HG03378 (cell line): ENCODE results near the gene WDR41.
"Not testable (repeated sequence)": the region's sequence is repeated elsewhere in the genome, so short reads cannot be mapped to it uniquely, and the experiment has no call there.

Experiments used
- ATAC-seq: cut with Tn5 transposase; IDR thresholded peaks from one replicate; pipeline ENCODE4 v1.9.1; 2021; ENCODE audit warnings: mild to moderate bottlenecking, moderate library complexity; ENCODE audit not compliant: unreplicated experiment

Gene WDR41, protein sequence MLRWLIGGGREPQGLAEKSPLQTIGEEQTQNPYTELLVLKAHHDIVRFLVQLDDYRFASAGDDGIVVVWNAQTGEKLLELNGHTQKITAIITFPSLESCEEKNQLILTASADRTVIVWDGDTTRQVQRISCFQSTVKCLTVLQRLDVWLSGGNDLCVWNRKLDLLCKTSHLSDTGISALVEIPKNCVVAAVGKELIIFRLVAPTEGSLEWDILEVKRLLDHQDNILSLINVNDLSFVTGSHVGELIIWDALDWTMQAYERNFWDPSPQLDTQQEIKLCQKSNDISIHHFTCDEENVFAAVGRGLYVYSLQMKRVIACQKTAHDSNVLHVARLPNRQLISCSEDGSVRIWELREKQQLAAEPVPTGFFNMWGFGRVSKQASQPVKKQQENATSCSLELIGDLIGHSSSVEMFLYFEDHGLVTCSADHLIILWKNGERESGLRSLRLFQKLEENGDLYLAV

GRCh38 chr5:77491783-77492652 is at the start of gene WDR41:
WDR41 (minus strand) TSS chr5:77492316; CDS start chr5:77492220, 96 bp downstream.
- peak; percentile 89 for ATAC-seq

DNA sequence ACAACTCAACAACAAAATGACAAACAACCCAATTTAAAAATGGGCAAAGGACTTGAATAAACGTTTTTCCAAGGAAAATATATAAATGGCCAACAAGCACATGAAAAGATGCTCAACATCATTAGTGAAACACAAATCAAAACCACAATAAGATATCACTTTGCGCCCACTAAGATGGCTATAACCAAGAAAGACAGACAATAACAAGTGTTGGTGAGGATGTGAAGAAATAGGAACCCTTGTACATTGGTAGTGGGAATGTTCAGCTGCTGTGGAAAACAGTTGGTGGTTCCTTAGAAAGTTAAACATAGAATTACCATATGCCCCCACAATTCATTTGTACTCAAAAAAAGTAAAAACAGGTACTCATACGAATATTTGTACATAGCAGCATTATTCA is 39.2 kb upstream of the WDR41 start:
- ATAC-seq, result no peak

DNA sequence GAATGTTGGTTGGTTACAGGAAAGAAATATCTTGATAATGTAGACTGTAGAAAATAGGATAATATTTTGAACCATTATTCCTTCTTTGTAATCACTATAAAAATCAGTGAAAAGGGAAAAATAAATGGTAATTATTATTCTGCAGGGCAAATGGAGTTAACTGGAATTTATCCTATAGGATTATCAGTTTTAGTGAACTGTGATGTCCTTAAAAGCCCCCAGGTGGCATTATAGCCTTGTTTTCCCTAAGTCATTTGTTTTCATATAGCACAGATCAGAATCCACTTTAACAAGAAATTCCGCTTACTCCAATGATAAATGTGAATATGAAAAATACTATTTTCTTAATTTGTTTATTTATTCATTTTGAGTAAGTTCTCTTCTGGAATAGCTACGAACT is 26.2 kb upstream of the WDR41 start:
- ATAC-seq, result no peak

GRCh38 chr5:77514457-77514856 is 22.3 kb upstream of the WDR41 start:
- ATAC-seq, result no peak

GRCh38 chr5:77513321-77513720 is 21.2 kb upstream of the WDR41 start:
- ATAC-seq, result no peak

DNA sequence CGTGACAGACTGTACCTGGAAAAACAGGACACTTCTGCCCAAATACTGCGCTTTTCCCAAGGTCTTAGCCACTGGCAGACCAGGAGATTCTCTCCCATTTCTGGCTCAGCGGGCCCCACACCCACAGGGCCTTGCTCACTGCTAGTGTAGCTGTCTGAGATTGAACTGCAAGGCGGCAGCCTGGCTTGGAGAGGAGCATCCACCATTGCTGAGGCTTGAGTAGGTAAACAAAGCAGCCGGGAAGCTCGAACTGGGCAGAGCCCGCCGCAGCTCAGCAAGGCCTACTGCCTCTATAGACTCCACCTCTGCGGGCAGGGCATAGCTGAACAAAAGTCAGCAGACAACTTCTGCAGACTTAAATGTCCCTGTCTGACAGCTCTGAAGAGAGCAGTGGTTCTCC is 9.0 kb upstream of the WDR41 start:
- ATAC-seq, result not testable (repeated sequence)

DNA sequence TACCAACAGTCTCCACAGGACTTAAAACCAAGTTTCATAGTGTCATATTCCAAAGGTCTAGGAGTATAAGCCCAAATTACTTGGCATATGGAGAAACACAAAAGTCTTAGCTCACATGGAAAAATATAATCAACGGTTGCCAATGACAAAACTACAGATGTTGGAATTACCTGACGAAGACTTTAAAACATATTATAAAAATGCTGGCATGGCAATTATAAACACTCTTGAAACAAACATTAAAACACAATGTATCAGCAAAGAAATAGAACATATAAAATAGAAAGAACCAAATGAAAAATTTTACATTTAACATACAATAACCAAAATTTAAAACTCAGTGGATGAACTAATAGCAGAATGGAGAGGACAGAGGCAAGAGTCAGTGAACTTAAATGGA is 7.9 kb upstream of the WDR41 start:
- ATAC-seq, result no peak

- ATAC-seq, result no peak
These were observed 7.3 kb upstream of the WDR41 start for GRCh38 chr5:77499441-77499840.

GRCh38 chr5:77498952-77499351 is 6.8 kb upstream of the WDR41 start:
- no peak for ATAC-seq

DNA sequence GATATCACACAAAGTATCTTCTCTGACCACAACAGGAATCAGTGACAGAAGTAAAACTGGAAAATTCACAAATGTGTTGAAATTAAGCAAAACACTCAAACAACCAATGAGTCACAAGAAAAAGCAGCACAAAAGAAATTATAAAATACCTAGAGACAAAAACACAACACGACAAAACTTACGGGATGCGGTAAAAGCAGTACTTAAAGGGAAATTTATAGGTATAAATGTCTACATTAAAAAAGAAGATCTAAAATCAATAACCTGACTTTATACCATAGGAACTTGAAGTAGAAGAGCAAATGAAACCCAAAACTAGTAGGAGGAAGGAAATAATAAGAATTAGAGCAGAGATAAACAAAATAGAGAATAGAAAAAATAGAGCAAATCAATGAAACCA is 2.8 kb upstream of the WDR41 start:
- no peak for ATAC-seq

- peak; percentile 20 for ATAC-seq
These were observed 511 bp upstream of the WDR41 start for GRCh38 chr5:77492653-77493000.

GRCh38 chr5:77490741-77491344 is 1.3 kb downstream of the WDR41 start:
- ATAC-seq, result not testable (repeated sequence)

DNA sequence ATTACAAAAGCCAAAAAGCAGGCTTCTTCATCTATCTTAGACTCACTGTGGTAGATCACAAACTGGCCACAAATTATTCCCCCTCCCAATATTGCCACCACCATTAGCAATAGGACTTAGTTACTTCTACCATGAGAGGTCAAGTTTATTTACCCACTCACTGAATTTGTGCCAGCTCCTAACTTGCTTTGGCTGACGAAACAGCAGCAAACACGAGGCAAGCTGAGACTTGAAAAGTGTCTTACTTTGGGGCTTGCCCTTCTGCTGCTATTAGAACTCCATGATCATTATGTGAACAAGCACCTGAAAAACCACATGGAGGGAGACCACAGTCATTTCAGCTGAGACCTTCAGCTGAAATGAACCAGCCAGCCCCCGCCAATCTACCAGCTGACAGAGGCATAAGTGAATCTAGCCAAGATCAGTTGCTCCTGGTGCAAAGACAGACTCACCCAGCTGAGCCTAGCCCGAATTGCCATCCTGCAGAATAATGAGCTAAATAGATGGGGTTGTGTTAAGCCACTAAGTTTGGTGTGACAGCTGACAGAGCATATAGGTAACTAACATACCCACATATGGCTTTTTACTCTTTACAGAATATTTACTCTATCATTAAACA is 5.7 kb downstream of the WDR41 start:
- ATAC-seq, result no peak

GRCh38 chr5:77483682-77484081 is 8.4 kb downstream of the WDR41 start:
- no peak for ATAC-seq

DNA sequence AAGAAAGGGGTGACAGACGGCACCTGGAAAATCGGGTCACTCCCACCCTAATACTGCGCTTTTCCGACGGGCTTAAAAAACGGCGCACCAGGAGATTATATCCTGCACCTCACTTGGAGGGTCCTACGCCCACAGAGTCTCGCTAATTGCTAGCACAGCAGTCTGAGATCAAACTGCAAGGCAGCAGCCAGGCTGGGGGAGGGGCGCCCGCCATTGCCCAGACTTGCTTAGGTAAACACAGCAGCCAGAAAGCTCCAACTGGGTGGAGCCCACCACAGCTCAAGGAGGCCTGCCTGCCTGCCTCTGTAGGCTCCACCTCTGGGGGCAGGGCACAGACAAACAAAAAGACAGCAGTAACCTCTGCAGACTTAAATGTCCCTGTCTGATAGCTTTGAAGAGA is 17.1 kb downstream of the WDR41 start:
- ATAC-seq, result not testable (repeated sequence)

DNA sequence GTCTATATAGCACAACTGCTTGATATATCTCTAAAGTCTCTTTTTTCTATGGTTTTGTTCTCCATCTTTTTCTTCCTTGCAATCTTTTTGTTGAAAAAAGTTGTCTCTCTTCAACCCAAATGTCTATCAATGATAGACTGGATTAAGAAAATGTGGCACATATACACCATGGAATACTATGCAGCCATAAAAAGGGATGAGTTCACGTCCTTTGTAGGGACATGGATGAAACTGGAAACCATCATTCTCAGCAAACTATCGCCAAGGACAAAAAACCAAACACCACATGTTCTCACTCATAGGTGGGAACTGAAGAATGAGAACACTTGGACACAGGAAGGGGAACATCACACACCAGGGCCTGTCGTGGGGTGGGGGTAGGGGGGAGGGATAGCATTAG is 23.2 kb downstream of the WDR41 start:
- ATAC-seq, result not testable (repeated sequence)

GRCh38 chr5:77463905-77464304 is 28.2 kb downstream of the WDR41 start:
- ATAC-seq, result no peak

- no peak for ATAC-seq
These were observed 30.8 kb downstream of the WDR41 start for GRCh38 chr5:77461287-77461686.

GRCh38 chr5:77454123-77454522 is 38.0 kb downstream of the WDR41 start:
- ATAC-seq, result no peak

DNA sequence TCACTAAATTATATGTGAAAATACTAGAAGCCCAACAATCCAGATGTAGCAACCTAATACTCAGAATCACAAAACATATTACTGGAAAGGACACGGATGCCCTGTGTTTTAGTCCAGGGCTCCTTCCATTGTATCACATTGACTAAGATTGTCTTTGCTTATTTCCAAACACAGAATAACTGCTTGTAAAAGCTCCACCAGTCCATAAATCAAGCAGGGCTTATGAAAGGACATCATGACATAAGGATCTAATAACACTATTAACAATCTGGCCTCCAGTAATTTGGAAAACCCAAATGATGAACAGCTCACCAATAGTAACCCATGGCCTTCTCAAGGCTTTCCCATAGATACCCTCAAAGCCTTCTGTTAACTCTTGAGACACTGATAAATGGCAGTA is 39.8 kb downstream of the WDR41 start:
- ATAC-seq, result no peak

DNA sequence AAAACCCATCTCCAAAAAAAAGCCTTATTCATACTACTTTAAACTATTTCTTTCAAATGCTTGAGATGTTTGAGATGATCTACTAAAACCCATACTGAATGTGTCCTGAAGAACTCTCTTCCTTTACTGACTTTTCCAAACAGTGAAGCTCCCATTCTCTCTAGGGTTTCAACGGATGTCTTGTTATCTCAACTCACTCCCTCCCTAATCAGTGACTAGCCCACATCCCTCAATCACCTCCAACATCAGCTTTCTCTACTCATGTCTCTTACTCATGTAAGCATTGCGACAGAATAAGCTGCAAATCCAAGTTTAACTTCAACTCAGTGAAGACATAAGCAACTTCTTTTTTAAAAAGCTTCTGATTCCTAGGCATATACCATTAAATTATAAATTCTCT is 42.1 kb downstream of the WDR41 start:
- ATAC-seq, result no peak
